HG03521 (cell line): ENCODE measurements around the gene CRIP3.
"Not testable (repeated sequence)": the region's sequence is repeated elsewhere in the genome, so short reads cannot be mapped to it uniquely, and the experiment has no call there.

Experiments
- ATAC-seq: cut with Tn5 transposase; IDR thresholded peaks from one replicate; pipeline ENCODE4 v1.9.1; 2021; ENCODE audit warnings: mild to moderate bottlenecking, moderate library complexity; ENCODE audit not compliant: unreplicated experiment

Gene CRIP3

DNA sequence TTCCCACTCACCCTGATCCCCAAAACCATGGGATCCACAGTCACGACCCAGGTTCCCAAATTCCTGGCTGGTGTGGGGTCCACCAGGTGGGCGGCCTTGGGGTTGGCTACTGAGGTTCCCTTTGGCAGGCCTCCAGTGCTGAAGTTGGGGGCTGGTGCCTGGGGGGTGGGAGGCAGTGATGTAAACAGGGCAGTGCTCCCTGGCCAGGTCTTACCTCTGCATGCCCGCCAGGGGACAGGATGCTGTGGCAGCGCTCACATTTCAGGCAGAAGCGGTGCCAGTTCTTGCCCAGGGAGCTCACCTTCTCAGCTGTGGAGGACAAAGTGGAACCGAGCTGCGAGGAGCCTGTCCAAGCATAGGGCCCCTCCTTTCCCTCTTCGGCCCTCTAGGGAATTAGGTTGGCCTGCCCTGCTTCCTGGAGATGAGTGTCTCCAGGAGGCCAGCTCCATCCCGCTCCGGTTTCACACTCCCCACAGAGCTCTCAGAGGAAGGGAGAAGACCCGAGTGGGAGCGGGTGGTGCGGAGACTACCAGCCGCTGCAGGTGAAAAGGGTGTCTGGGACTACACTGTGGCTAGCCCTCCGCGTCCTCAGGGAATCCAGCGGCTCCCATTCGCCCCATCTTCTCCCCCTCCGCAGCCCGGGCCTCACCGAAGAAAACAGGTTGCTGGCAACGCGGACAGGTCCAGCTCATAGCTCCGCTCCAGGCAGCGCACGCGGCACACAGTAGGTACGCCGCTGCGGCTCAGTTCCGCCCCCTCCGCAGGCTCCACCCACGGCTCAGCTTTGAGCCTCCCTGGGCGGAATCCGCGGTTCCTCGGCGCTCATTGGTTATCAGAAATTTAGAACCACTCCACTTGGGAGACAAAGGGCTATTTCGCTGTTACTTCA, at the start of gene CRIP3:
Gene CRIP3, minus strand, starts transcription at position 726 of the 889 bp plus-strand sequence. Its CDS starts 34 bp downstream, at position 692.
- ATAC-seq, result peak; percentile 28

- no peak for ATAC-seq
These were observed 47.4 kb upstream of the CRIP3 start for GRCh38 chr6:43355862-43356590.

DNA sequence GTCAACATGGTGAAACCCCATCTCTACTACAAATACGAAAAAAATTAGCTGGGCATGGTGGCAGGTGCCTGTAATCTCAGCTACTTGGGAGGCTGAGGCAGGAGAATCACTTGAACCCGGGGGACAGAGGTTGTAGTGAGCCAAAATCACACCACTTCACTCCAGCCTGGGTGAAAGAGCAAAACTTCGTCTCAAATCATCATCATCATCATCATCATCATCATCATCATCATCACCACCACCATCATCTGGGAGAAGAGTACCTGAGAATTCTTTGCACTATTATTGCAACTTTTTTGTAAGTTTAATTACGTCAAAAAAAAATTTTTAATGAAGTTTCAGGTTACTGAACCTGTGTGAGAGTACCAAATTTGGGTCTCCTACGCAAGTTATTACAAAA, 43.3 kb upstream of the CRIP3 start:
- ATAC-seq, result not testable (repeated sequence)

GRCh38 chr6:43347444-43347843, 38.8 kb upstream of the CRIP3 start:
- ATAC-seq, result no peak

GRCh38 chr6:43347021-43347420, 38.4 kb upstream of the CRIP3 start:
- ATAC-seq, result no peak

- not testable (repeated sequence) for ATAC-seq
These were observed 37.6 kb upstream of the CRIP3 start for GRCh38 chr6:43346243-43346642.

DNA sequence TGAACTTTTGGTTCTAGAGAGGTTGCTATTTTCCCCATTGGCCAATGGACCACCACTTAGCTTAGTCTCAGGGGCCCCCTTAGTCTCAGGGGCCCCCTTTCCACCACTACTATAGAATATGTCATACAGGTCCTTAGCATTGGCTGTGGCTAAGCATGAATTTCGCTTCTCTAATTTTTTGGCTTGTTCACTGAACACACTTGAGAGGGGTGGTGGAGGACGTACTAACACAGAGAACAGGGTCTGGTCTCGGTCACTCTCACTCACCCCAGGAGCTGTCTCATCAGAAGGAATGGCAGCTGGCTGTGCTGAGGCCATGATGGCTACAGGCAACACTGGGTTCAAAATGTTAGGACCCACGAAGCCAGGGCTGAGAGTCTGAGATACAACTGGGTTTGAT, 30.5 kb upstream of the CRIP3 start:
- peak; percentile 53 for ATAC-seq

DNA sequence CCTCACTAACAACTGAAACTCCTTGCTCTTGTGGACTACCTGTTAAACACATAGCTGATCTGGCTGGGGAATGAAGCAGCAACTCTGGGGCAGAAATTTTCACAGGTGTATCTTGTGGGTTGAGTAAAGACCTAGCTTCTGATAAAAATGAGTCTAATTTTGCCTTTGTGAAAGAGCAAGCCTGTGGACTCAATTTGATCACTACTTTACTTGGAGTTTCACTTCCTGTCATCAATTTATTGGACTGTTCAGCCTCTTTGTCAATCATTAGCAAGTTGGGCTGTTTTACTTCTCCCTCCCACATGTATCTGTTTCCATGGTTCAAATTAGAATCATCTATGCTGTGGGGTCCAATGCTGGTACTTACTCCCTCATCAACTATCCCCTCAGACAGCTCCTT, 29.6 kb upstream of the CRIP3 start:
- no peak for ATAC-seq

DNA sequence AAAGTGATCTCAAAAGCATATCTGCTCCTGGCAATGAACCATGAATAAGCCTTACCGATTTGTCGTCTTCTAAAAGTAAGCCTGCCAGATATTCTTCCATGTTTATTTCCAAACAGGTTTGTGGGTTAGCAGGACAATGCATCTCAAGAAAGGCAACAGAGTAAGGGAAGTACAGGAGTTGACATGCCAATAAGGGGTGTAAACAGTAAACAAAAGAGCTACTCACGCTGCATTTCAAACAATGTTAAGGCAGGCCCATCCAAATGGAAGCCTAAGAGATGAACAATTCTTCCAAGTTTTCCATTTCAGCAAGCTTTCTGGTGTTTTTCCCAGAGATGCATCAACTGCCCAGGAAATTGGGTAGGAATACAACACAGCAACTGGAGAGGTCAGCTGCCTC, 27.8 kb upstream of the CRIP3 start:
- ATAC-seq, result no peak

GRCh38 chr6:43335469-43335868, 26.8 kb upstream of the CRIP3 start:
- ATAC-seq, result no peak

DNA sequence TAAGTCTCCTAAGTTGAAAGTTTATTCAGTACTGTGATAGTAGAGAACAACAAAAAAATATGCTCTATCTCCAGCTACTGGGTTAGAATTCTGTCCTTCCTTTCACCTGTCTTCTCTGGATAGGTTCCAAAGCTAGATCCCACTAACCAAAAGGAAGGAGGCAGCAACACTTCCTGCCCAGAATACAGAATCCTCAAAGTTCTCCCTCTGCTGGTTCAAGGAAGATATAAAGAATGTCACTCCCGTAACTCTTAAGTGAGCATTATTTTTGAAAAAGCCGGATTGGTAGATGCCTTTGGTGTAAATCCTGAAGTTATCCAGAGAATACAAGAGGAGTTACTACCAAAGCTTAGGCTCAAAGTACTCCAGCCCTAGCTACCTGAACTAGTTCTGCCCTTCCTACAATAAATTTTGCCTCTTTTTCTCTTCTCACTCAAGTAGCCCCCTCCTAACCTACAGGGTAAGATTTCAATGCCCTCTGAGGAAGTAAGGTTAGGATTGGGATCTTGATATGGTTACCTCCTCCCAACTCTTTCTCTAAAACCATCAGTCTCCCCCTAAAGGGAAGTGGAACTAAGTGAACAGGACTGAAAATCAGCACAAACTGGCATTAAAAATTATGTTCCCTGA, 26.0 kb upstream of the CRIP3 start:
- no peak for ATAC-seq

GRCh38 chr6:43331891-43332290, 23.3 kb upstream of the CRIP3 start:
- ATAC-seq, result no peak

DNA sequence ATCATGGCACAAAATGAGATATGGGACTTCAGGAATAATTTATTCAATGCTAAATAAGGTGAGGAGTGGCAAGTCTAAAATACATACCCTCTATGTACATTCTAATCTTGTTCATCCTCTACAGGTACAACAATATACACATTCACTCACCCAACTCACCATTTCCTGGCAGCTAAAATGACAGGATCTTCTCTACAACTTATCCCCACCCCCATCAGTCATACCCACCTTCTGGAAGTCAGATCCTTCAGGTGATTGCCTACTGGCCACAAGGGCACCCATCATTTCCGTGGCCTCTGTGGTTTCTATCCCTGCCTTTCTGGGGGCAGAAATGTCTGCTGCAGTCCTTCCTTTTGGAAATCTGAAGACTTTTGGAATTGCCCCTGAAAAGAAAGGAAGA, 22.8 kb upstream of the CRIP3 start:
- ATAC-seq, result no peak

GRCh38 chr6:43328528-43328927, 19.9 kb upstream of the CRIP3 start:
- no peak for ATAC-seq

- ATAC-seq, result no peak
These were observed 17.2 kb upstream of the CRIP3 start for GRCh38 chr6:43325876-43326275.

DNA sequence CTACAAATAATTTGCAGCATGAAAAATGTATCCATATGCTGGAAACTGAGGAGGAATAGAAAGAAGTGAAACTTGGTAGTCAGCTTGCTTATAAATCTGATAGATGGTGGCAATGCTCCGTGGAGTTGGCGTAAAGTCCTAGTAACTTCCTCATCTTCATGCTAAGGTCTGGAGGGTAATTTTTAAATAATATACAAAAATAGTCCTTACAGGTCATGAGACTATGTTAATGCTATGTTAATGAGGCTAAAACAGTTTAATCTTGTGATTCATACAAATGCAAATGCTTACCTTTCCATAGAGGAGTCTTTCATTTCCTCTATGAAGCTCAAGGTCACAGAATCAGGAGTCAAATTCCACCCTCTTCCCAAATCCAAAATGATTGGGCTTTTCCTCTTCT, 9.4 kb upstream of the CRIP3 start:
- no peak for ATAC-seq

GRCh38 chr6:43313813-43314212, 5.2 kb upstream of the CRIP3 start:
- no peak for ATAC-seq

DNA sequence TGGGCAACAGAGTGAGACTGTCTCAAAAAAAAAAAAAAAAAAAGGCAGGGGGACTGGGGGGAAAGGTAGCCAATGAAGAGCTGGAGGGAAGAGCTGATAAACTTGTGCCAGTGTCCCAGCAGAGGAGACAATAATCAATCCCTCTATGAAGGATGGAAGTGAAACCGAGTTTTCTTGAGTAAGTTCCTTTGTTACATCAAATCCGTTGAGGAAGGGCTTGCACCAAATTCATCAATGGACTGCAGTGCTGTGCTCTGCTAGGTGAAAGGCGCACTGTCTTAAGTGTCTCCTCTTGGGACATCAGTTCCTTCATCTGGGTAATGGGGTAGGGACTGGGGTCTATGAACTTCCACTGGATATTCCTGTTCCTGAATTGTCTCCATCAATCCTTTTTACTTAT, 3.0 kb upstream of the CRIP3 start:
- no peak for ATAC-seq

- ATAC-seq, result no peak
These were observed 2.0 kb upstream of the CRIP3 start for GRCh38 chr6:43310624-43311023.

DNA sequence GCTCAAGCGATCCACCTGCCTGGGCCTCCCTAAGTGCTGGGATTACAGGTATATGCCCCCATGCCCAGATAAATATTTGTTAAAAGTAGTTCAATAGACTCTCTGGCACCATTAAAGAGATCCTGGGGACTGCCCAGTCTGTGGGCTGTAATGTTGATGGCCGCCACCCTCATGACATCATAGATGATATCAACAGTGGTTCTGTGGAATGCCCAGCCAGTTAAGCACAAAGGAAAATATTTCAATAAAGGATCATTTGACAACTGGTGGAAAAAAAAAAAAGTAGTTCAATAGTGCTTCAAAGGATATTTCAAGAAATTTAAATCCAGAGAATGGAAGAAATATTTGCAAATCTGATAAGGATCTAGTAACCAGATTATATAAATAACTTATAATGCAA, 1.5 kb upstream of the CRIP3 start:
- no peak for ATAC-seq

DNA sequence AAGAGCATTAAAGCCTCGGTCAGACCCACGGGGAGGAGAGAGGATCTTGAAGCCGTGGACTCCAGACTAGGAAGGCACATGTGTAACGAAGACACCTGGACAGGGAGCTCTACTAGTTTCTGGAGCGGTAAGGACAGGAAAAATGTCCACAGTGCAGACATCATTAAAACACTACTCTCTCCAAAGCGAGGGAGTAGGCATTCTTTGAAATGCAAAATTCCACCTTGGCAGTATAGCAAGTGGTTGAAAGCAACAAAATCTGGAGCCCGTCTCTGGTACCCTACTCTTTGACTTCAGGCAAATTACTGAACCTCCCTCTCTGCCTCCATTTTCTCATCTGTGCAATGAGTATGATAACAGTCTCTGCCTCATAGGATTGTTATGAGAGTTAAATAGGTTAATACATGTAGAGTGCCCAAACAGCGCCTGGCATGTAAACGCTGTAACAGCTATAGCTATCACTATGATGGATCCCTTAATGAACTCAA, 408 bp upstream of the CRIP3 start:
- no peak for ATAC-seq
